HS-27A (cell line): ENCODE results near the gene AMN.

Source experiments
- DNase-seq: peaks from one replicate; pipeline ENCODE4 v3.0.0-alpha.2; 2012; ENCODE audit warnings: low read depth, missing footprints

The AMN gene

DNA sequence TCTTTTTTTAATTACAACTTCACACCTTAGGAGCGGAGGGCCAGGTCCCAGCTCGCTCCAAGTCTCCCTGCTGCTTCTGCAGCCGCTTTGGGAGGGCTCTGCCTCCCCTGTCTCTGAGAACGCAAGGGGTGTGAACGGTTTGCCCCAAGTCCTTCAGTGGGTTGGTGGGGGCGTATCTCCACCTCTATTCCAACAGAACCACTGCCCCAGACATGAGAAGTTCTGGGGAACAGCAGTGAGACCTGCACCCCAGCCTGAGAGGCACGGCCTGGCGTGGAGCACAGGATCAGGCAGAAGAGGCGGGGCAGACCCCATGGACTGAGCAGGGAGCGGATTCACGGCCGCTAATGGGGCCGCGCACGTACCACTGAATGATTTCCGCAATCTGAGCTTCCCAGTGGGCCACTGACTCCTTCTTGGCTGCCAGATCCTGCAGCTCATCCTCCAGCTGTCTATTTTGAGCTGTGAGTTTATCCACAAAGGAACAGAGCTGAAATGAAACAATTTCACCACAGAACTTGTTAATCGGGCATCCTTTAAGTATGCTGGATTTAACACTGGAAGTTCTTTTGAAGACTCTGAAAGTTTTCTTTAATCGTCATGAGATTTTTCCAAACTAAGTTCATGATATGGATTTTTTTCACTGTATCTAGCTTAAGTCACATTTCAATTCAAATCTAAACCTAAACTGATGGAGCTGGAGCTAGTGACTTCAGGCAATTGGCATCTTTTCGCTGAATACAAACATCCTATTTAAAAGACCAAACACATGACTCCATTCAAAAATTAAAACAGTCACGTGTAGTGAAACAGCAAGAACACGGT lies 44.4 kb downstream of the AMN start:
- DNase-seq = no peak

DNA sequence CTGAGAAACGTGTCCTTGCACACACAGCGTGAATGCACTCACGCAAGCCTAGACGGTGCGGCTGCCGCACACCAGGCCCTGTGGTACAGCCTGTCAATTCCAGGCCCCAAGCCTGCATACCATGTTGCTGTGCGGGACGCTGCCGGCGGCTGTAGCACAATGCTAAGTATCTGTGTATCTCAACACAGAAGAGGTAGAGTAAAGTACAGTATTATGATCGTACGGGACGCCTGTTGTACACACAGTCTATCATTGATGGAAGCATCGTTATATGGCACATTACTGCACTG lies 45.0 kb downstream of the AMN start:
- DNase-seq = no peak

DNA sequence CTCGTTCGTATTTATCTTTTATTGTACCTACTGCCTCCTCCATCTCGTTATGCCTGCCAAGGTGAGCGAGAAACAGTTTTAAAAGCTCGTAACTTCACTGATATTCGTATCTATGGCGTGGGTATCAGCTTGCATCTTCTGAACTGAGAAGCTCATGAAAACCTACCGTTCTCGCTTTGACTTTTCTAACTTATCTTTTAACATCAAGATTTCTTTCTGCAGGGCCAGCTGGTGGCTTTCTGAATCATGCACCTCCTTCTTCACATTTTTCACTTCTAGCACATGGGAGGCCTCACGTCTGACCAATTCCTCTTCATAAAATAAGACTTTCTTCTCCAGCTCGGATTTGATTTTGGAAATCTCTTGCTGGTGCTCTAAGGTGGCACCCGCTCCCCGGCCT lies 45.8 kb downstream of the AMN start:
- DNase-seq = no peak

DNA sequence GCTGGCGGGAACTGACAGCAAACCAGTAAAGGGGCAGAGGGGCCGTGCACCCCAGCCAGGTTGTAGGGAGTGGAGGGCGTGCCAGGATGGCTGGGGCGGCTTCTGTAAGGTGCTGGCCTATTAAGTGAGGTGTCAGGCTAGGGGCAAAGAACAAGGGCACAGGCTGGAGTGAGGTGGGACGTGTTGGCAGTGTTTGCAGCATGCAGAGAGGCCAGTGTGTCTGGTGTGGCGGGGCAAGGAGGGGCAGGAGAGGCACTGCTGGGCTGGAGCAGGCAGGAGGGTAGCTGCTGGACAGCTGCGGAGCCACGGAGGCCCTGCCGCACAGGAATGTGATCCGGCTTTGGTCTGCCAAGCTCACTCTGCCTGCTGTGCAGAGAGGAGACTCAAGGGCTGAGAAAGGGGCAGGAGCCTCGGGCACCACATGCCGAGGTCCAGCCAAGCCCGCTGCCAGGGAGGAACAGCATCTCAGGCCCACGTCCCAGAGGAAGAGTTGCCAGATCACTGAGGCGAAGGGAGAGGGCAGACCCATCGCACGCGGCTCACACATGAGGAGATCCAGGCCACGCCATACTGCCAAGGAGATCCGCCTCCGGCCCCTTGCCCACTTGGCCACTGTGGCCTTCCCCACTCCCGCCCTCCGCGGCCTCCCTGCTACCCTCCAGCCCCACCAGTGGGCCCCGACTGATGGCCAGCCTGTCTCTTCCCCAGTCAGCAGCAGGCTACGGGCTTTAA lies 46.8 kb downstream of the AMN start:
- DNase-seq = no peak

DNA sequence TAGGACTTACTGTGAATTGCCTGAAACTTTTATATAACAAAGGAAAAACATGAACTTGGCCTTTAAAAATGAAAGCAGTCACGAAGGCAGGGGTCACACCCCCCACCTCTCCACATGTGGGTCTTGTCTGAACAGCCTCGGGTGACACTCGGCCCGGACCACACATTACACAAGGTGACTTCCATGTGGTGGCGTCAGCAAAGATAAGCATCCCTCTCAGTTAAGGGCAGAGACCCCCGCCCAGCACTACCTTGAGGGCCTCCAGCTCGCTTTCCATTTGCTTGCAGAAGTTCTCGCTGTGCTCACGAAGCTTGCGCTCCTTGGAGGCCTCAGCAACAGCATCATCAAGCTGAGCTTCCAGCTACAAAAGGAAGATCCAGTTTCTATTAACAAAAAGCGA lies 47.4 kb downstream of the AMN start:
- DNase-seq = no peak

DNA sequence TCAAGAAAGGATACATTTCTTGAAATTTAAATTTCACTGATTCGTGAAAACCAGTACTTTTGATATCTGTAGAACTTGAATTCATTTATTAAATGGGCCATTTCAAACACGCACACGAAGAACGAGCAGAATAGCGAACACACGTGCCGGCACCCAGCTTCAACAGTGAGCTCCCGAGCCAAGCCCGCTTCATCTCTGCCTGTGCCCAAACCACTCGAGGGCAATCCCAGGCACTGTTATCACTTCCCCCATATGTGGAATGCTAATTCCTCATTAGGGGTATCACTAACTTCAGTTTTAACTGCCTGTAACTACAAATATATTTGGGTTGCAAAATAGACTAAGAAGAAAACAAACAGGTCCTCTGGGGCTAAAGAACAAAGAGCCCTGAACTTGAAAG lies 48.0 kb downstream of the AMN start:
- DNase-seq = no peak

DNA sequence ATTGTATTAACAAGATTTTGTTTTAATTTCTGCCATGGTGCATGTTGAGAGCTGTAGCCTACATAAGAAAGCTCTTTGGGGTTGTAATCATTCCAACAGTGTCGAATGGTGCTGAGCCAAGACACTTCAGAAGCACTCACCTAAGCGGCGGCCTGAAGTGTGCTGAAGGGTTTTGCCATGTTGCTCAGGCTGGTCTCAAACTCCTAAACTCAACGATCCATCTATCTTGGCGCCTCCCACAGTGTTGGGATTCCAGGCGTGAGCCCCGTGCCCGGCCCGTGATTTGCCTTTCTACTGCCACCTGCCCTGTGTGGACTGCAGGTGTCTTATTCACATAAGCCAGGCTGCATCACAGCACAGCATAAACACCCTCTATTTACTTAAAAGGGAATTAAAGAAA lies 48.9 kb downstream of the AMN start:
- DNase-seq = no peak

DNA sequence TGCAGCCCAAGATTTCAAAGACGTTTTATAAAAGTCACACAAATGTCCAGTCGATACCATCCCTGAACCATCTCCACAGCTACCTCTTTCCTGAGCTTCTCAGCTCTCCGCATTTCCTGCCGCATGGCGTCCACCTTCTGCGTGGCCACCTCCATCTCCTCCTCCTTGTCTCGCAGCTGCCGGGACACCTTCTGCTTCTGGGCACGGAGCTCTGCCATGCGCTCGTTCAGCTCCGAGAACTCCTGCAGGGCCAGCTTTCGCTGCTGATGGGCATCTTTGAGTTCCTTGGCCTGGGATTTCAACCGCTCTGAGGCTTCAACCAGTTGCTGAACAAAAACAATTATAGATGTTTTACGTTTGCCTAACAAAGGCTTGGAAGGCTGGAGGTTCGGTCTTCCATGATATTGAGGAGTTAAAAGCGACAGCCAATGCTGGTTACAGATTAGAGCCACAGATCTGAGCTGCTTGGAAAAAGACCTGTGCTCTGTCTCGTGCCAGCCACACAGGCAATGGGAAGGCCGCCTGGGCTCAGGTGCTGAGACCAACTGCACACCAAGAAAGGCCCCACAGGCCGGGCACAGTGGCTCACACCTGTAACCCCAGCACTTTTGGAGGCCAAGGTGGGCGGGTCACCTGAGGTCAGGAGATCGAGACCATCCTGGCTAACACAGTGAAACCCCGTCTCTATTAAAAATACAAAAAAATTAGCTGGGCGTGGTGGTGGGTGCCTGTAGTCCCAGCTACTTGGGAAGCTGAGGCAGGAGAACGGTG lies 49.6 kb downstream of the AMN start:
- DNase-seq = no peak

DNA sequence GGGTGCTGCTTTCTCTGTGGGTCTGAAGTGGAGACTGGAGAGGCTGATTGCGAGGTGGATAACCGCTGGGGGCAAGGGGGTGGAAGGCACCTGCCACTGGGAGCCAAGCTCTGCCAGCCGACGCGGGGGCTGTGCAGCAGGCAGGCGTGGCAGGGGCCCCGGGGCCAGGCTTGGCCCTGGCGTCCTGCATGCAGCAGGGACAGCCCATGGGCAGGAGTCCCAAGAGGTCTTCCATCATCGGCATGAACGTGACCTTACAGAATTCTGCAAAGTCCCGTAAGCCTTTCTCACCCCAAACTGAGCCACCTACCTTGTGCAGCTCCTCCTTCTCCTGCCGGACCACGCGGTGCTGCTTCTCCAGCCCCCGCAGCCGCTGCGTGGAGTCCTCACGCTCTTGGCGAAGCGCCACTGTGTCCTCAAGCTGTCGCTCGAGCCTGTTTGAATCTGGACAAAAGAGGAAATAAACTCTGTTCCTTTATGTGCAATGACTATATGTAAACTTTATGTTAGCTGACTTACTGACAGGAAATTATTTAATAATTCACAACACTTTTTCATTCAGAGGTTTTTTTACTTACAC lies 51.3 kb downstream of the AMN start:
- DNase-seq = no peak

DNA sequence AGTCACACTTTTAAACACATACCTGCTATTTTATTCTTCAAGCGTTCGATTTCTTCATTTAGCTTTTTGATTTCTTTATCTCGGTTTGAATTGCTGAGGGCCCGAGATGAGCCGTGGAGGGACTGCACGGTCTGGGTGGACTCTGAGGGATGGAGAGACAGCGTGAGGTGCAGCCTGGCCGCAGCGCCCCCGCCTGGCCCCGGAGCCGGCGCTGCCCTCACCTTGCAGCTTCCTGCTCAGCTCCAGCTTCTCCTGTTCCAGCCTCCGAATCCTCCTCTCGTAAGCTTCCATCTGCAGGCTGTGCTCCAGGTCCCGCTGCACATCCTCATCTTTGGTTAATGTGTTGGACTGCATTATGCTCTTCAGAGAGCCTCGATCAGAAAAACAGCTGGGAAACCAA lies 53.2 kb downstream of the AMN start:
- no peak for DNase-seq

DNA sequence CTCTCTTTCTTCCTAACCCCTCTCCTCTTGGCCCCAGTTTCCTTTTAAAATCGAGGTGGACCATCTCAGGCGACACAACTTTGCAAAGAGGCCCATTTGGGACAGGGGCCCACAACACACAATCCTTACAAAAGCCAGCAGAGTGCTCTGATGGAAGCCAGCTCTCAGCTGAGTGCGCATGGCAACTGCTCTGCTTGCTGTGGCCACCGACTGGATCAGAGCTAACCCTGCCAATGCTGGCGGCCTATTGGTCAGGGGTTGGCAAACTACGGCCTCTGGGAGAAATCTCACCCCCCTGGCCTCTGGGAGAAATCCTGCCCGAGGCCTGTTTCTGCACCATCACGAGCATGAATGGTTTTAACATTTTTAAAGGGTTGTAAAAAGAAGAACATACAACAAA lies 55.0 kb downstream of the AMN start:
- DNase-seq = no peak

DNA sequence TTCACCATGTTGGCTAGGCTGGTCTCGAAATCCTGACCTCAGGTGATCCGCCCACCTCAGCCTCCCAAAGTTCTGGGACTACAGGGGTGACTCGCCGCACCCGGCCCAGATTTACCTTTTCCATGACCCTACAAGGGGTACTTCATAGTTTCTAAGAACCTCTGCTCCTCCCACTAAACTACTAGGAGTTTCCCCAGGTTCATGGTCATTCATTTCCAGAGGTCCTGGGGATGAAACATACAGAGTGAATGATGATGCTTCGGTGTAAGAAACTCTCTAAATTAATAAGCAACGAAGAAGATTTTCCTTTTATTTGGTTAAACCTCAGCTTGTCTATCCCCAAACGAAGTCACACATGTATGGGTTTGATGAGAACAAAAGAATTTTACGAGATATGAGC lies 56.9 kb downstream of the AMN start:
- no peak for DNase-seq

DNA sequence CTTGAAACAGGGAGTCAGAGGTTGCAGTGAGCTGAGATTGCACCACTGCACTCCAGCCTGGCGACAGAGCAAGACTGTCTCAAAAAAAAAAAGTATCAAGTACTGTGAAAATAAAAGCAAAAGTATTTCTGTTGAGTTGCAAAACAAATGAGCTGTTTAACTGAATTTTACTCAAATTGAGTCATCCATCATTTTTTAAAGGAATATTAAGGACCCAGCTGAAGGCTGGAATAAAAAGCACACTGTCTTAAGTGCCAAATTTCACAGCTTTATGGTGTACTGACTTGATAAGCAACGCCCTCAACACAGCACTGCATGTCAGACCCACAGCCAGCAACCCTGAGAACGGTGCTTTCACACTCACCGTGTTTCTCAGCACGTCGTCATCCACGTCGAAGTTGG lies 57.9 kb downstream of the AMN start:
- DNase-seq = no peak
